ENCODE measurements around the gene SLC49A3.
"Not testable (repeated sequence)": the region's sequence is repeated elsewhere in the genome, so short reads cannot be mapped to it uniquely, and the experiment has no call there.

Gene SLC49A3

GRCh38 chr4:700587-701264 is 11.8 kb upstream of the SLC49A3 start:
- no peak for DNase-seq

- no peak for DNase-seq
Observed at GRCh38 chr4:699816-700580, 11.0 kb upstream of the SLC49A3 start.

- DNase-seq, result not testable (repeated sequence)
Observed at GRCh38 chr4:694341-694940, 5.5 kb upstream of the SLC49A3 start.

GRCh38 chr4:692771-693554 is 4.0 kb upstream of the SLC49A3 start:
- DNase-seq, result no peak

GRCh38 chr4:689723-690122 is 772 bp upstream of the SLC49A3 start:
- DNase-seq, result no peak

GRCh38 chr4:687971-688853 is 739 bp downstream of the SLC49A3 start:
- DNase-seq, result no peak

- no peak for DNase-seq
Observed at GRCh38 chr4:687048-687970, 1.6 kb downstream of the SLC49A3 start.

- no peak for DNase-seq
Observed at GRCh38 chr4:686413-687040, 2.4 kb downstream of the SLC49A3 start.

GRCh38 chr4:685679-686412 is 3.1 kb downstream of the SLC49A3 start:
- DNase-seq, result no peak

GRCh38 chr4:684623-685327 is 4.2 kb downstream of the SLC49A3 start:
- DNase-seq, result no peak

- no peak for DNase-seq
Observed at GRCh38 chr4:683982-684622, 4.8 kb downstream of the SLC49A3 start.

- DNase-seq, result no peak
Observed at GRCh38 chr4:683247-683897, 5.6 kb downstream of the SLC49A3 start.

GRCh38 chr4:682490-683172 is 6.3 kb downstream of the SLC49A3 start:
- DNase-seq, result no peak

GRCh38 chr4:681736-682451 is 7.1 kb downstream of the SLC49A3 start:
- DNase-seq, result no peak

GRCh38 chr4:680928-681645 is 7.9 kb downstream of the SLC49A3 start:
- peak; percentile 65 for DNase-seq

- DNase-seq, result no peak
Observed at GRCh38 chr4:680551-680927, 8.4 kb downstream of the SLC49A3 start.

All from activated CD4-positive, alpha-beta T cell treated with anti-CD3 and anti-CD28 coated beads, Interleukin-2, amount 50 U/mL, for 16 hours (primary cell).